NCI-H2081 treated with DMSO at 0.1 percent for 48 hours (cell line): Measurements from ENCODE around the gene FURIN.
"Not testable (repeated sequence)": the region's sequence is repeated elsewhere in the genome, so short reads cannot be mapped to it uniquely, and the experiment has no call there.

Experiments used
- DNase-seq: peaks from one replicate; lab custom pipeline; 2025; lab: John Stamatoyannopoulos, UW

The FURIN gene

GRCh38 chr15:90868261-90868689 lies at the start of gene FURIN:
TSS of gene FURIN (plus strand) at chr15:90868588. CDS start at chr15:90875741, 7,153 bp downstream.
- DNase-seq, result no peak

GRCh38 chr15:90819390-90819789 lies 49.0 kb upstream of the FURIN start:
- no peak for DNase-seq

- DNase-seq, result no peak
Observed at GRCh38 chr15:90819850-90820249, 48.5 kb upstream of the FURIN start.

- DNase-seq, result no peak
Observed at GRCh38 chr15:90820481-90820880, 47.9 kb upstream of the FURIN start.

- no peak for DNase-seq
Observed at GRCh38 chr15:90822204-90822955, 46.0 kb upstream of the FURIN start.

GRCh38 chr15:90823455-90823974 lies 44.9 kb upstream of the FURIN start:
- DNase-seq, result no peak

GRCh38 chr15:90825115-90825899 lies 43.1 kb upstream of the FURIN start:
- DNase-seq, result not testable (repeated sequence)

GRCh38 chr15:90826206-90826885 lies 42.0 kb upstream of the FURIN start:
- DNase-seq, result not testable (repeated sequence)

- no peak for DNase-seq
Observed at GRCh38 chr15:90826886-90827435, 41.4 kb upstream of the FURIN start.

GRCh38 chr15:90828111-90828510 lies 40.3 kb upstream of the FURIN start:
- DNase-seq, result no peak

GRCh38 chr15:90829126-90829525 lies 39.3 kb upstream of the FURIN start:
- no peak for DNase-seq

GRCh38 chr15:90829942-90830440 lies 38.4 kb upstream of the FURIN start:
- DNase-seq, result no peak

GRCh38 chr15:90834626-90835025 lies 33.8 kb upstream of the FURIN start:
- DNase-seq, result no peak

- no peak for DNase-seq
Observed at GRCh38 chr15:90836296-90836871, 32.0 kb upstream of the FURIN start.

- DNase-seq, result no peak
Observed at GRCh38 chr15:90837094-90837493, 31.3 kb upstream of the FURIN start.

GRCh38 chr15:90838139-90838538 lies 30.2 kb upstream of the FURIN start:
- DNase-seq, result no peak

- DNase-seq, result no peak
Observed at GRCh38 chr15:90838544-90838943, 29.8 kb upstream of the FURIN start.

GRCh38 chr15:90839187-90840071 lies 29.0 kb upstream of the FURIN start:
- DNase-seq, result no peak

GRCh38 chr15:90840157-90840855 lies 28.1 kb upstream of the FURIN start:
- DNase-seq, result no peak

GRCh38 chr15:90840954-90841353 lies 27.4 kb upstream of the FURIN start:
- DNase-seq, result no peak
